Gastroesophageal sphincter (tissue), 3 donors: ENCODE measurements around the gene NLGN1.

Source experiments
- EP300 ChIP-seq: sonication (generic); formaldehyde crosslinking; IDR thresholded peaks from one replicate; pipeline ENCODE4 v1.6.1; 2017; ENCODE audit warnings: antibody characterized with exemption, mild to moderate bottlenecking
- POLR2A ChIP-seq, 2 donors: fragments of 450-650 bp; IDR thresholded peaks; one replicate each; pipeline ENCODE4 v1.6.1; 2017; ENCODE audit warnings: antibody characterized with exemption in 2 of 2, mild to moderate bottlenecking in 2 of 2, moderate library complexity in 1 of 2
- POLR2AphosphoS5 ChIP-seq: sonication (generic); formaldehyde crosslinking; IDR thresholded peaks from one replicate; pipeline ENCODE4 v1.6.1; 2017; ENCODE audit warnings: antibody characterized with exemption
- TF ChIP-seq, protein P1 (sequence below), 4 experiments: fragments of 200-600 bp in 2 of 4; fragments of 450-650 bp in 2 of 4; sonication (generic) in 1 of 4; IDR thresholded peaks; one replicate each; pipeline ENCODE4 v1.5.1; 2017 to 2019; ENCODE audit warnings: antibody characterized with exemption in 4 of 4, mild to moderate bottlenecking in 2 of 4, moderate library complexity in 2 of 4

DNA sequence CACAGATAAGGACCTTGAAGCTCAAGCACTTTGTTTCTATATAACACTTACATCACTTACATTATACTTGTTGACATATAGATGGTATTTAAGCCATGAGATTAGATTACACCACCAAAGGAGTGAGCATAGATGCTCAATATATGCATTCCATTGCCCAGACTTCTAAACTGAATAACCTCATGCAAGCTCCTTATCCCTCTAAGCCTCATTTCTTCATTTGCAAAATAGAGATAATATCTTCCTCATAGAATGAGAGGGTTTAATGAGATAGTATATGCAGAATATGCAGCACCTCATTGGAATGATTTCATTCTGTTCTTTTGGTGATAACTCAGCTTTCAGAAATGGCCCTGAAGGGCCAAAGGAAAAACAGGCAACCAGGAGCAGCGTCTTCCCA, 18.5 kb downstream of the NLGN1 start:
- TF ChIP-seq POLR2AphosphoS5: no peak
- TF ChIP-seq, protein P1, sequence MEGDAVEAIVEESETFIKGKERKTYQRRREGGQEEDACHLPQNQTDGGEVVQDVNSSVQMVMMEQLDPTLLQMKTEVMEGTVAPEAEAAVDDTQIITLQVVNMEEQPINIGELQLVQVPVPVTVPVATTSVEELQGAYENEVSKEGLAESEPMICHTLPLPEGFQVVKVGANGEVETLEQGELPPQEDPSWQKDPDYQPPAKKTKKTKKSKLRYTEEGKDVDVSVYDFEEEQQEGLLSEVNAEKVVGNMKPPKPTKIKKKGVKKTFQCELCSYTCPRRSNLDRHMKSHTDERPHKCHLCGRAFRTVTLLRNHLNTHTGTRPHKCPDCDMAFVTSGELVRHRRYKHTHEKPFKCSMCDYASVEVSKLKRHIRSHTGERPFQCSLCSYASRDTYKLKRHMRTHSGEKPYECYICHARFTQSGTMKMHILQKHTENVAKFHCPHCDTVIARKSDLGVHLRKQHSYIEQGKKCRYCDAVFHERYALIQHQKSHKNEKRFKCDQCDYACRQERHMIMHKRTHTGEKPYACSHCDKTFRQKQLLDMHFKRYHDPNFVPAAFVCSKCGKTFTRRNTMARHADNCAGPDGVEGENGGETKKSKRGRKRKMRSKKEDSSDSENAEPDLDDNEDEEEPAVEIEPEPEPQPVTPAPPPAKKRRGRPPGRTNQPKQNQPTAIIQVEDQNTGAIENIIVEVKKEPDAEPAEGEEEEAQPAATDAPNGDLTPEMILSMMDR (IDR thresholded peaks at IDR 0.05): no peak
- no peak for TF ChIP-seq POLR2A (IDR thresholded peaks at IDR 0.05)
- TF ChIP-seq EP300: no peak
